ENCODE data around the gene AP2A2. TPM values are rescaled to one million over a fixed set of nuclear protein-coding genes. Genes with fewer than 3 reads are reported as not detected.

AP2A2 gene
- 49.3 TPM for polyA plus RNA-seq (2013, experiment 1 of 2)
- 47.2 TPM for polyA plus RNA-seq (2013, experiment 2 of 2)

- H3K27ac ChIP-seq (ENCODE audit: low read depth, low read length): peak within 1 kb of the TSS; percentile 83; the same call in 1 of the 2 replicates
- H3K36me3 ChIP-seq (ENCODE audit: insufficient read depth, low read length): peaks cover 20% of the 10 kb centered on the region
- H3K9me3 ChIP-seq (ENCODE audit: insufficient read depth, low read depth, low read length): no peaks in the 10 kb centered on the region
- 6% methylated on average over 124 of the region's 124 CpGs for WGBS
- H3K4me3 ChIP-seq (ENCODE audit: low read length): peak within 1 kb of the TSS; percentile 69
- peaks cover 4% of the 10 kb centered on the region; the same call in 1 of the 2 replicates for H3K4me1 ChIP-seq (ENCODE audit: insufficient read depth, low read length)
- peak within 1 kb of the TSS; percentile 82 for H3K9ac ChIP-seq (ENCODE audit: low read depth, low read length)
- H3K27me3 ChIP-seq (ENCODE audit: insufficient read depth, low read length): no peaks in the 10 kb centered on the region
These were observed at the start of gene AP2A2 for GRCh38 chr11:925496-926301. TSS of gene AP2A2 (plus strand) at chr11:925870. CDS start at chr11:926022, 152 bp downstream.

- Histone ChIP-seq H3K36me3 (ENCODE audit: insufficient read depth, low read length) (peaks cover 40% of the 10 kb centered on the region), H3K27ac (ENCODE audit: low read depth, low read length) (no peak overlapping the region), H3K4me1 (ENCODE audit: insufficient read depth, low read length) (no peaks in the 10 kb centered on the region), H3K4me3 (ENCODE audit: low read length) (no peak overlapping the region), H3K9ac (ENCODE audit: low read depth, low read length) (no peak overlapping the region), H3K9me3 (ENCODE audit: insufficient read depth, low read depth, low read length) (no peaks in the 10 kb centered on the region), H3K27me3 (ENCODE audit: insufficient read depth, low read length) (no peaks in the 10 kb centered on the region)
- WGBS: 95% methylated on average over 12 of the region's 12 CpGs
These were observed 49.1 kb upstream of the AP2A2 start for GRCh38 chr11:876545-876944.

GRCh38 chr11:877565-877964 is 48.1 kb upstream of the AP2A2 start:
- Histone ChIP-seq H3K27ac (ENCODE audit: low read depth, low read length) (no peak overlapping the region), H3K36me3 (ENCODE audit: insufficient read depth, low read length) (peaks cover 45% of the 10 kb centered on the region), H3K27me3 (ENCODE audit: insufficient read depth, low read length) (no peaks in the 10 kb centered on the region), H3K4me1 (ENCODE audit: insufficient read depth, low read length) (no peaks in the 10 kb centered on the region), H3K9me3 (ENCODE audit: insufficient read depth, low read depth, low read length) (no peaks in the 10 kb centered on the region), H3K4me3 (ENCODE audit: low read length) (no peak overlapping the region), H3K9ac (ENCODE audit: low read depth, low read length) (no peak overlapping the region)
- WGBS: 87% methylated on average over 11 of the region's 11 CpGs

DNA sequence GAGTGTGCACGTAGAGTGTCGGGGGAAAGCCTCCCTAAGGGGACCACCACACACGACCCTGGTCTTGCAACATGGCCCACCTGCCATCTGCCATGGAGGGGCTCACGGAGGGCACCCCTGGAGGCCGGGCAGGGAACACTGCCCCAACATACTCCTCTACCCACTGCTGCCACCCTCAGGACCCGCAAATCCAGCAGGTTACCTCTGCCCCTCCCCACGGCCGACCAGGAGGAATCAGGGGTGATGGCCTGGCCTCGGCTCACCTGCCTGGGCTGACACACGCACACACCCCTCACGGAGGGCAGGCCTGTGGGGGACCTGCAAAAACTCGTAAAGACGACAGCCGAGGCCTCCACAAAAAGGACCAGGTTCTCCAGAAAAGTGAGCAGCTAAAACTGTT is 45.2 kb upstream of the AP2A2 start:
- 95% methylated on average over 14 of the region's 14 CpGs for WGBS
- Histone ChIP-seq H3K36me3 (ENCODE audit: insufficient read depth, low read length) (peaks cover 51% of the 10 kb centered on the region), H3K27ac (ENCODE audit: low read depth, low read length) (no peak overlapping the region), H3K27me3 (ENCODE audit: insufficient read depth, low read length) (no peaks in the 10 kb centered on the region), H3K9me3 (ENCODE audit: insufficient read depth, low read depth, low read length) (no peaks in the 10 kb centered on the region), H3K4me3 (ENCODE audit: low read length) (no peak overlapping the region), H3K4me1 (ENCODE audit: insufficient read depth, low read length) (no peaks in the 10 kb centered on the region), H3K9ac (ENCODE audit: low read depth, low read length) (no peak overlapping the region)

DNA sequence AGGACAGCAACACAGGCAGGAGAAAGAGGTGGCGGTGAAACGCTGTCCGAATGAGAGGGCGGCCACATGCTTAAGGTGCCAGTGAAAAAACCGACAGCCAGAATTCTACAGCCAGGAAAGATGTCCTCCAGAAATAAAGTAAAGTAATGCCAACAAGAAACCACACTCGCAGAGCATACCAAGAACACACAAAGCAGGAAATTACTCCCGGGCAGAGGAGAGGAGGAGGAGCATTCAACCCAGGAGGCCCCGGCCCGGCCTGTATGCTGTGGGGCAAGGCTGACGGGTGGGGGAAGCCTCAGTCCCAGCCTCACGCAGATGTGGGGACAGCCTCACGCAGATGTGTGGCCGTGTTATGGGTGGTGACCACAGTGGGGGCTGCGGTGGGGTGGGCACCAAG is 43.1 kb upstream of the AP2A2 start:
- Histone ChIP-seq H3K9ac (ENCODE audit: low read depth, low read length) (no peak overlapping the region), H3K36me3 (ENCODE audit: insufficient read depth, low read length) (peaks cover 60% of the 10 kb centered on the region), H3K4me3 (ENCODE audit: low read length) (no peak overlapping the region), H3K27ac (ENCODE audit: low read depth, low read length) (no peak overlapping the region), H3K27me3 (ENCODE audit: insufficient read depth, low read length) (no peaks in the 10 kb centered on the region), H3K4me1 (ENCODE audit: insufficient read depth, low read length) (no peaks in the 10 kb centered on the region), H3K9me3 (ENCODE audit: insufficient read depth, low read depth, low read length) (no peaks in the 10 kb centered on the region)
- WGBS: 95% methylated on average over 13 of the region's 14 CpGs

DNA sequence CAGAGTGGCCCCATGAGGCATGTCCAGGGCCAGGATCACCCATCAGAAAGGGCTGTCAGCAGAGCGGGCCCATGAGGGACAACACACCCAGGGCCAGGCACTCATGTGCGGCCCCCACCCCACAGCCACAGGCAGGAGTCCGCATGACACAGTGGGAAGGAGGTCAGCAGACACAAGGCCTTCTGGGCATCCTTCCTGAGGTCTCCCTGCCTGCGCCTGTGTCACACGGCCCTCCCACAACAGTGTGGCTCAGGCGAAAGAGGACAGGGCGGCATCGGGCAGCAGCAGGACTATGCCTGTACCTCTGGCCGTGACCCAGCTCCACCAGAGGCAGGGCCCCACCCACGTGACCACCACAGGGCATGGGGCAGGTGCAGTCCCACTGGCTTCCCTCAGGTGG is 42.1 kb upstream of the AP2A2 start:
- Histone ChIP-seq H3K4me3 (ENCODE audit: low read length) (no peak overlapping the region), H3K27me3 (ENCODE audit: insufficient read depth, low read length) (no peaks in the 10 kb centered on the region), H3K9me3 (ENCODE audit: insufficient read depth, low read depth, low read length) (no peaks in the 10 kb centered on the region), H3K27ac (ENCODE audit: low read depth, low read length) (no peak overlapping the region), H3K4me1 (ENCODE audit: insufficient read depth, low read length) (no peaks in the 10 kb centered on the region), H3K36me3 (ENCODE audit: insufficient read depth, low read length) (peaks cover 57% of the 10 kb centered on the region), H3K9ac (ENCODE audit: low read depth, low read length) (no peak overlapping the region)
- 86% methylated on average over 10 of the region's 10 CpGs for WGBS

- no peaks in the 10 kb centered on the region for H3K4me1 ChIP-seq (ENCODE audit: insufficient read depth, low read length)
- no peaks in the 10 kb centered on the region for H3K9me3 ChIP-seq (ENCODE audit: insufficient read depth, low read depth, low read length)
- no peak overlapping the region for H3K4me3 ChIP-seq (ENCODE audit: low read length)
- H3K9ac ChIP-seq (ENCODE audit: low read depth, low read length): no peak overlapping the region
- no peaks in the 10 kb centered on the region for H3K27me3 ChIP-seq (ENCODE audit: insufficient read depth, low read length)
- H3K27ac ChIP-seq (ENCODE audit: low read depth, low read length): no peak overlapping the region
- WGBS: 89% methylated on average over 16 of the region's 16 CpGs
- peaks cover 51% of the 10 kb centered on the region for H3K36me3 ChIP-seq (ENCODE audit: insufficient read depth, low read length)
These were observed 41.0 kb upstream of the AP2A2 start for GRCh38 chr11:884578-885070.

DNA sequence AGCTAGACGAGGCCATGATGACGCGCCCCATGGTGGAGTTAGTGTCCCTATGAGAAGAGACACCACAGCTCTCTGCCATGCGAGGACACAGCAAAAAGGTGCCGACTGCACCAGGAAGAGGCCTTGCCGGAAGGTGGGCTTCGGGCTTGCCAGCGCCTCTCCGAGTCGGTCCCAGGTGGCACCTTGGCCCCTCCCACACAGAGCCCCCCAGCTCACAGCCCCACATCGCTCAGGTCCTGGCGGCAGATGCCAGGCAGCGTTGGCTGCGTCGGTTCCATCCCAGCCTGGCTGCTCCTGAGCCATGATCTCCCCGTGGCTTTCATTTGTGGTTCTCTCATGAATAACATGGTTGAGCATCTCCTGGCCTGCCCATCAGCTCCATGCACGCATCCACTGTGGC is 39.1 kb upstream of the AP2A2 start:
- no peak overlapping the region for H3K4me3 ChIP-seq (ENCODE audit: low read length)
- H3K27me3 ChIP-seq (ENCODE audit: insufficient read depth, low read length): no peaks in the 10 kb centered on the region
- no peak overlapping the region for H3K27ac ChIP-seq (ENCODE audit: low read depth, low read length)
- H3K36me3 ChIP-seq (ENCODE audit: insufficient read depth, low read length): peaks cover 37% of the 10 kb centered on the region
- no peak overlapping the region for H3K9ac ChIP-seq (ENCODE audit: low read depth, low read length)
- peaks cover 7% of the 10 kb centered on the region; the same call in 1 of the 2 replicates for H3K4me1 ChIP-seq (ENCODE audit: insufficient read depth, low read length)
- WGBS: 97% methylated on average over 17 of the region's 17 CpGs
- no peaks in the 10 kb centered on the region for H3K9me3 ChIP-seq (ENCODE audit: insufficient read depth, low read depth, low read length)

DNA sequence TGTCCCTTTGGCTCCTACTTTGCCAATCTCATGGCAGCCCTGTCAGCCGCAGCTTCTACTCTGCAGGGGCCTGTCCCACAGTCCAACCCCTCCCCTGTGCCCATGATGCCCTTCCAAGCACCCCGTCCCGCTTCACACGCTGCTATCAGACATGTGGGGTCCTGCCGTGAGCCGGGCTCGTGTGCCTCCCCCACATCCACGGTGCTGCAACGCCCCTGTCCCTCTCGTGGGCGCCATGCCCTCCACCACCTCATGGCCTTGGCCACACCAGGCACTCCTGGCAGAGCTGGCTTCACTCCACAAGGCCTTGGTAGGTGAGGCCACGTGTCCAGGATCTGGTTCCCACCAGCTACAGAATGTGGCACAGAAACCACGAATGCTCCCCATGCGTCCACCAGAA is 38.1 kb upstream of the AP2A2 start:
- peaks cover 8% of the 10 kb centered on the region; the same call in 1 of the 2 replicates for H3K4me1 ChIP-seq (ENCODE audit: insufficient read depth, low read length)
- H3K9me3 ChIP-seq (ENCODE audit: insufficient read depth, low read depth, low read length): no peaks in the 10 kb centered on the region
- no peak overlapping the region for H3K27ac ChIP-seq (ENCODE audit: low read depth, low read length)
- H3K4me3 ChIP-seq (ENCODE audit: low read length): no peak overlapping the region
- H3K9ac ChIP-seq (ENCODE audit: low read depth, low read length): no peak overlapping the region
- peaks cover 31% of the 10 kb centered on the region for H3K36me3 ChIP-seq (ENCODE audit: insufficient read depth, low read length)
- H3K27me3 ChIP-seq (ENCODE audit: insufficient read depth, low read length): no peaks in the 10 kb centered on the region
- WGBS: 94% methylated on average over 14 of the region's 14 CpGs

- Histone ChIP-seq H3K27ac (ENCODE audit: low read depth, low read length) (no peak overlapping the region), H3K4me1 (ENCODE audit: insufficient read depth, low read length) (peaks cover 8% of the 10 kb centered on the region; the same call in 1 of the 2 replicates), H3K9ac (ENCODE audit: low read depth, low read length) (no peak overlapping the region), H3K36me3 (ENCODE audit: insufficient read depth, low read length) (peaks cover 23% of the 10 kb centered on the region), H3K4me3 (ENCODE audit: low read length) (no peak overlapping the region), H3K9me3 (ENCODE audit: insufficient read depth, low read depth, low read length) (no peaks in the 10 kb centered on the region), H3K27me3 (ENCODE audit: insufficient read depth, low read length) (no peaks in the 10 kb centered on the region)
- WGBS: 96% methylated on average over 45 of the region's 45 CpGs
These were observed 37.1 kb upstream of the AP2A2 start for GRCh38 chr11:888310-889212.

- 95% methylated on average over 13 of the region's 13 CpGs for WGBS
- no peak overlapping the region for H3K27ac ChIP-seq (ENCODE audit: low read depth, low read length)
These were observed 36.4 kb upstream of the AP2A2 start for GRCh38 chr11:889257-889656.

More at GRCh38 chr11:889257-889656, 36.4 kb upstream of the AP2A2 start:
- no peaks in the 10 kb centered on the region for H3K27me3 ChIP-seq (ENCODE audit: insufficient read depth, low read length)
- H3K36me3 ChIP-seq (ENCODE audit: insufficient read depth, low read length): peaks cover 19% of the 10 kb centered on the region
- peaks cover 8% of the 10 kb centered on the region; the same call in 1 of the 2 replicates for H3K4me1 ChIP-seq (ENCODE audit: insufficient read depth, low read length)
- no peaks in the 10 kb centered on the region for H3K9me3 ChIP-seq (ENCODE audit: insufficient read depth, low read depth, low read length)
- no peak overlapping the region for H3K4me3 ChIP-seq (ENCODE audit: low read length)
- H3K9ac ChIP-seq (ENCODE audit: low read depth, low read length): no peak overlapping the region

Data from HUES64 (cell line).